ENCODE data around the gene RAB44.
A peak's percentile ranks its signal among the peaks of the same experiment; 100 is the strongest.
"Not testable (repeated sequence)": the region's sequence is repeated elsewhere in the genome, so short reads cannot be mapped to it uniquely, and the experiment has no call there.

RAB44 gene

GRCh38 chr6:36692220-36692619 is 5.4 kb upstream of the RAB44 start:
- peak; percentile 79 for ATAC-seq
- Mint-ChIP-seq H3K27ac (no peak overlapping the region), H3K4me3 (no peak overlapping the region), H3K27me3 (no peaks in the 10 kb centered on the region), H3K9me3 (no peaks in the 10 kb centered on the region), H3K4me1 (peaks cover 21% of the 10 kb centered on the region)
- no peak for DNase-seq

DNA sequence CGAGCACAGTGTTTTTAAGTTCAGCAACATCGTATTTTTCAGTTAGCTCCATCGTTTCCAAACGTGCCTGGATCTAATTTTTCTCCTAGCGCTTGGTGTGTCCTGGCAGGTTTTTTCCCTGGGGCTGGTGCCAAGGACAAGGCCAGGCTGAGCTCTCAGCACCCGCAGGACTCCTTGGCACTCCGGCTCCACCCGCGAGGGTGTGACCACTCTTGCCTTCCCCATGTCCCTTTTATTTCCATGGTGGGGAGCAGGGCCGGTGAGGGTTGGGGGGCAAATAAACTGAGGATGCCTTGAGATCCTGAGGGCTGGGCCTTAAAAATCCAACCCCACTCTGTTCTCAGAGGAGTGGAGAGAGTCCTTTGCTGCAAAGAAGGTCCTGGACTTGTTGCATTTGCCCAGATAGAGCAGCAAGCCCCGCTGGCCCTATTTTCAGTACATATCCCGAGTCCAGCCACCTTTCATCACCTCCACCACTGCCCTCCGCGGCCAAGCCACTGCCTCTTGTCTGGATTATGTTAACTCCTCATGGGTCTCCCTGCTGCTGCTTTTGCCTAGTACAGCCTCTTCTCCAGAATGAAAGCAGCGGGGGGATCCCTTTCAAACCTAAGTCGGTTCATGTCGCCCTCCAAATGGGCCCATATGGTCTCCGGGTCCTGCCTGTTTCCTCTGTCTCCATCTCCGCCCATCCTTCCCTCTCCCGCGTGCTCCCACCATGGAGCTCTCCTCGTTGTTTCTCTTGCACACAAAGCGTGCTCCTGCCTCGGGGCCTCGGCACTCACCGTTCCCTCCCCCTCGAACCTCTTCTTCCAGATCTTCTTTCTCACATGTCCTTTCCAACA is 4.5 kb upstream of the RAB44 start:
- ATAC-seq = no peak
- no peak for DNase-seq
- H3K4me3 Mint-ChIP-seq = no peak overlapping the region
- no peaks in the 10 kb centered on the region for H3K9me3 Mint-ChIP-seq
- no peaks in the 10 kb centered on the region for H3K27me3 Mint-ChIP-seq
- no peak overlapping the region for H3K27ac Mint-ChIP-seq
- peaks cover 21% of the 10 kb centered on the region for H3K4me1 Mint-ChIP-seq

DNA sequence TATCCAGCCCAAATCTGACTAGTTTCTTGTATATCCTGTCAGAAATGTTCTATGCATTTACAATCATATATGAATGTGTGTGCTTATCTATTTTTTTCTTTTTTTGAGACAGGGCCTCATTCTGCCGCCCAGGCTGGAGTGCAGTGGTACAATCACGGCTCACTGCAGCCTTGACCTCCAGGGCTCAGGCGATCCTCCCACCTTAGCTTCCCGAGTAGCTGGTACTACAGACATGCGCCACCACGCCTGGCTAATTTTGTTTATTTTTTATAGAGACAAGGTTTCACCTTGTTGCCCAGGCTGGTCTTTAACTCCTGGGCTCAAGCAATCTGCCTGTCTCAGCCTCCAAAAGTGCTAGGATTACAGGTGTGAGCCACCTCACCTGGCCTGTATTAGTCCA is 3.0 kb upstream of the RAB44 start:
- Mint-ChIP-seq H3K4me1 (peaks cover 21% of the 10 kb centered on the region), H3K9me3 (no peaks in the 10 kb centered on the region), H3K4me3 (no peak overlapping the region), H3K27ac (no peak overlapping the region), H3K27me3 (peaks cover 10% of the 10 kb centered on the region)
- DNase-seq (no peak), ATAC-seq (no peak)

GRCh38 chr6:36695414-36695813 is 2.2 kb upstream of the RAB44 start:
- H3K9me3 Mint-ChIP-seq = no peaks in the 10 kb centered on the region
- H3K4me1 Mint-ChIP-seq = peaks cover 21% of the 10 kb centered on the region
- peak; percentile 82 for ATAC-seq
- H3K27ac Mint-ChIP-seq = no peak overlapping the region
- no peak for DNase-seq
- no peak overlapping the region for H3K4me3 Mint-ChIP-seq
- peaks cover 10% of the 10 kb centered on the region for H3K27me3 Mint-ChIP-seq

GRCh38 chr6:36698196-36698595 is 570 bp downstream of the RAB44 start:
- H3K4me1 Mint-ChIP-seq = peaks cover 26% of the 10 kb centered on the region
- H3K27me3 Mint-ChIP-seq = peaks cover 11% of the 10 kb centered on the region
- no peak for ATAC-seq
- no peaks in the 10 kb centered on the region for H3K9me3 Mint-ChIP-seq
- no peak overlapping the region for H3K4me3 Mint-ChIP-seq
- DNase-seq = no peak
- H3K27ac Mint-ChIP-seq = no peak overlapping the region

GRCh38 chr6:36698871-36699271 is 1.2 kb downstream of the RAB44 start:
- H3K27me3 Mint-ChIP-seq = peaks cover 17% of the 10 kb centered on the region
- DNase-seq = no peak
- peaks cover 26% of the 10 kb centered on the region for H3K4me1 Mint-ChIP-seq
- H3K27ac Mint-ChIP-seq = no peak overlapping the region
- H3K9me3 Mint-ChIP-seq = no peaks in the 10 kb centered on the region
- no peak for ATAC-seq
- H3K4me3 Mint-ChIP-seq = no peak overlapping the region

- Mint-ChIP-seq H3K4me3 (no peak overlapping the region), H3K27me3 (peaks cover 20% of the 10 kb centered on the region), H3K9me3 (no peaks in the 10 kb centered on the region), H3K4me1 (peaks cover 26% of the 10 kb centered on the region), H3K27ac (no peak overlapping the region)
- ATAC-seq = no peak
- no peak for DNase-seq
Measured at GRCh38 chr6:36699348-36699747, 1.7 kb downstream of the RAB44 start.

DNA sequence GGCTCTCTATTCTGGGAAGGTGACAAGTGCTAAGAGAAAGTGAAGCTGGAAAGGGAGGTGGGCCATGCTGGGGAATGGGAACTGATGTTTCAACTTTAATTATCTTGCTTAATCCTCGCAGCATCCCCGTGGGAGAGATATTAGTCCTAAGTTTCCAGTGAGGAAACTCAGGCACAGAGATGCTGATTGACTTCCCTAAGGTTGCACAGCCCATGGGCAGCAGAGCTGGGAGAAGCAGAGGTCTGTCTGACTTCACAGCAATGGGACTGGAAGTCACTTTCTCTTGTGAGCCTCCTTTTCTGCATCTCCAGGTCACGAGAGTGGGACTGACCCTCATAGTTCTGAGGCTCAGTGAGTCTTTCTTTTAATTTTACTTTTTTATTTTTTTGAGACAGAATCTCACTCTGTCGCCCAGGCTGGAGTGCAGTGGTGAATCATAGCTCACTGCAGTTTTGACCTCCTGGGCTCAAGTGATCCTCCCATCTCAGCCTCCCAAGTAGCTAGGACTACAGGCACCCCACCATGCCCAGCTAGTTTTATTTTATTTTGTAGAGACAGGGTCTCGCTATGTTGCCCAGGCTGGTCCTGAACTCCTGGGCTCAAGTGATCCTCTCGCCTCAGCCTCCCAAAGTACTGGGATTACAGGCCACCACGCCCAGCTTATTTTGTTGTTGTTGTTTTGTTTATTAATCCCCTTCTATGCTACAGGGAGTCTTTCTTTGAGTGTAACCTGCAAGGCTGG is 2.6 kb downstream of the RAB44 start:
- DNase-seq (no peak), ATAC-seq (no peak)
- Mint-ChIP-seq H3K4me1 (peaks cover 22% of the 10 kb centered on the region), H3K27me3 (peaks cover 20% of the 10 kb centered on the region), H3K27ac (no peak overlapping the region), H3K4me3 (no peak overlapping the region), H3K9me3 (no peaks in the 10 kb centered on the region)

DNA sequence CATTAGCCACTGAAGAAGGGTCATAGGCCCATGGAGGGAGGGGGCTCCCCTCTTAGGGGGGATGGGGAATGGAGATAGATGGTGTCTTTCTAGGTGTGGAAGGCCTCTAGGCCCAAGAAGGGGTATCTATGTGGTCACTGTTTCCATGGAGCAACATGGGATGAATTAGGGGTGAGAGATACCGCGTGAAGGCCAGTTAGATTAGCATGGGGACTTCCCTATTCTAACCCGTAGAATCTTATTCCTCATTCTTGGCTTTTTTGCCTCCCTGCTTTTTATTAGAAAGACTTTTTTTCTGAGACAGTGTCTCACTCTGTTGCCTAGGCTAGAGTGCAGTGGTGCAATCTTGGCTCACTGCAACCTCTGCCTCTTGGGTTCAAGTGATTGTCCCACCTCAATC is 3.2 kb downstream of the RAB44 start:
- H3K9me3 Mint-ChIP-seq = no peaks in the 10 kb centered on the region
- peaks cover 20% of the 10 kb centered on the region for H3K27me3 Mint-ChIP-seq
- peak overlapping the region in 1 of 2 donors; percentile 19 for H3K27ac Mint-ChIP-seq
- peaks cover 19% of the 10 kb centered on the region for H3K4me1 Mint-ChIP-seq
- ATAC-seq (no peak), DNase-seq (no peak)
- H3K4me3 Mint-ChIP-seq = no peak overlapping the region

DNA sequence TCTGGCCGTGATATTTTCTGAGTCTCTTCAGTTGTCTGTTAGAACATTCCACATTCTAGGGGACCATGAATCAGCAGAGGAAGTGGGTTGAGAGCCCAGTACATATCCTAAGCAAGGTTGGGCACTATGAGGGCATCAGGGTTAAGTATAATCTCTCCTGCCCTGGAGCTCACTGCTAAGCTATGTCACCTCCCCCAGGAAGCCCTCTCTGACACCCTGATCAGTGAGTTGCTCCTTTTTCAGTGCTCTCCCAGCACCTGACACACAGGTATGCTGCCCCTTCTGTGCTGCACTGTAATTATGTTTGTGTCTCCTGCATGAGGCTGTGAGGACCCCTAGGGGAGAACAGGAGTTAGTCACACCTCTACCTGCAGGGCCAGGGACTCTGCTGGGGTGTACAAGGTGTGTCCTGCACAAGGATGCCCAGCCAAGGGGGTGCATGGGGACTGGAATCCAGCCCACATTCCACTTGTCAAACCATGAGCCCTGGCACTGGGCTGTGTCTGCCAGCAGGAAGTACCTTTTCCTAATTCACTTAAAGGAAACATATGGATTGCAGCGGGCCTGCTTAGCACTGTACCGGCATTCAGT is 3.9 kb downstream of the RAB44 start:
- no peak for DNase-seq
- Mint-ChIP-seq H3K9me3 (no peaks in the 10 kb centered on the region), H3K4me1 (peaks cover 15% of the 10 kb centered on the region), H3K27ac (peak overlapping the region in 1 of 2 donors; percentile 19), H3K4me3 (no peak overlapping the region), H3K27me3 (peaks cover 20% of the 10 kb centered on the region)
- peak; percentile 64 for ATAC-seq

GRCh38 chr6:36702656-36703055 is 5.0 kb downstream of the RAB44 start:
- H3K4me3 Mint-ChIP-seq = no peak overlapping the region
- peaks cover 10% of the 10 kb centered on the region for H3K4me1 Mint-ChIP-seq
- no peak for ATAC-seq
- H3K27ac Mint-ChIP-seq = no peak overlapping the region
- DNase-seq = no peak
- no peaks in the 10 kb centered on the region for H3K9me3 Mint-ChIP-seq
- peaks cover 20% of the 10 kb centered on the region for H3K27me3 Mint-ChIP-seq

DNA sequence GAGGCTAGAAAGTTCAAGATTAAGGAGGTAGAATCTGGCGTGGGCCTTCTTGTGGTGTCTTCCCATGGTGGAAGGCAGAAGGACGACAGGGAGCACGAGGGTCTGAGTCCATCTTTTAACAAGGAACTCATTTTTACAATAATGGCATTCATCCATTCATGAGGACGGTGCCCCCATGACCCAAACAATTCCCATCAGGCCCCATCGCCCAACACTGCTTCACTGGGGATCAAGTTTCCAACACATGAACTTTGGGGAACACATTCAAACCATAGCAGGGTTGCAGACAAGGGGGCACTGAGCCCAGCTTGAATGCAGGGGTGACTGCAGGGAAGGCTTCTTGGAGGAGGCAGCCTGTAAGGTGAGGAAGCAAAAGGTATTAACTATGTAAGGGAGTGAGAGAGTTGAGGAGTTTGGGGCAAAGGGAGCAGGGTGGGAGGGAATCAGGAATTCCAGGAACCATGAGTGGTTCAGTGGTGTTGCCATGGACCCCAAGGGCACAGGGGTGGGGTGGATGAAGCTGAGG is 5.5 kb downstream of the RAB44 start:
- DNase-seq = no peak
- Mint-ChIP-seq H3K9me3 (no peaks in the 10 kb centered on the region), H3K4me3 (no peak overlapping the region), H3K27me3 (peaks cover 20% of the 10 kb centered on the region), H3K4me1 (peaks cover 10% of the 10 kb centered on the region), H3K27ac (no peak overlapping the region)
- no peak for ATAC-seq

GRCh38 chr6:36703982-36704381 is 6.4 kb downstream of the RAB44 start:
- H3K4me1 Mint-ChIP-seq = peaks cover 10% of the 10 kb centered on the region
- H3K27me3 Mint-ChIP-seq = peaks cover 12% of the 10 kb centered on the region
- no peaks in the 10 kb centered on the region for H3K9me3 Mint-ChIP-seq
- DNase-seq (no peak), ATAC-seq (no peak)
- no peak overlapping the region for H3K4me3 Mint-ChIP-seq
- H3K27ac Mint-ChIP-seq = no peak overlapping the region

DNA sequence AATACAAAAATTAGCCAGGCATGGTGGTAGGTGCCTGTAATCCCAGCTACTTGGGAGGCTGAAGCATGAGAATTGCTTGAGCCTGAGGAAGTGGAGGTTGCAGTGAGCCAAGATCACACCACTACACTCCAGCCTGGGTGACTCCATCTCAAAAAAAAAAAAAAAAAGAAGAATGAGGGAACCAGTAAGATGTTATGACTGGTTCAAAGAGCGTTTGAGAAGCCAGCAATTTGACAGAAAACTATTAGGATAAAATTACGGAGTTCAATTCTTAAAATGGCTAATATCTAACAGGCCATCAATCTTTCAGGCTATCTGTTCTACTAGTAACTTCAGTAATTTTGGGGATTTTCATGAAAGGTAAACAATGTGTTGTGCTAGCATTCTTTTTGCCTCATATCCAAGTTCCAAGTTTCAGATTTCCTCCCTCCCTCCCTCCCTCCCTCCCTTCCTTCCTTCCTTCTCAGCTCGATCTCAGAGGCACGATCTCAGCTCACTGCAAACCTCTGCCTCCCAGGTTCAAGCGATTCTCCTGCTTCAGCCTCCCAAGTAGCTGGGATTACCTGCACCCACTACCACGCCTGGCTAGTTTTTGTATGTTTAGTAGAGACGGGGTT is 7.4 kb downstream of the RAB44 start:
- not testable (repeated sequence) for H3K9me3 Mint-ChIP-seq, ATAC-seq, H3K4me3 Mint-ChIP-seq, H3K27ac Mint-ChIP-seq, DNase-seq
- Mint-ChIP-seq H3K27me3 (peaks cover 11% of the 10 kb centered on the region), H3K4me1 (peaks cover 10% of the 10 kb centered on the region)

DNA sequence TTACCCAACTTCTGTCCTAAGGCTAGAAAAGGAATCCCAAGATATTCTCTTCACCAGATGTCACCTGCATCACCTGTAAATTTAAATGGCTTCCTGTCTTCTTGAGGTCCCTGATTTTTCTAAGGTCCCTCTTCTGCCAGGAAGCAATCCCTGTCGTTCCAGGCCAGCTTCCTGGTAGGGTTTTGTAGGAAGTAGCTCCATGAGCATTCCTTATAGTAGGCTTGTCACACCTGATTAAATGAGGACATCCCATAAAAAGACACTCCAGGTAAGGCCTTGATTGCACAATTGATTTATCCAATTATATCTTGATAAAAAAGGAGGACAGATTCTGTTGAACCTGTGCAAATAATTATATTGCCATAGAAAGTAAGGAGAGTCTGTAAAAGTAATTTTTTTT is 8.7 kb downstream of the RAB44 start:
- Mint-ChIP-seq H3K27ac (no peak overlapping the region), H3K9me3 (no peaks in the 10 kb centered on the region), H3K27me3 (peaks cover 11% of the 10 kb centered on the region), H3K4me1 (peaks cover 4% of the 10 kb centered on the region), H3K4me3 (no peak overlapping the region)
- ATAC-seq (no peak), DNase-seq (no peak)
